GM21526 (cell line): ENCODE results near the gene COA4.

Experiments
- ATAC-seq: cut with Tn5 transposase; IDR thresholded peaks from one replicate; pipeline ENCODE4 v1.9.1; 2021; ENCODE audit warnings: moderate library complexity; ENCODE audit not compliant: unreplicated experiment, low FRiP score

Gene COA4

DNA sequence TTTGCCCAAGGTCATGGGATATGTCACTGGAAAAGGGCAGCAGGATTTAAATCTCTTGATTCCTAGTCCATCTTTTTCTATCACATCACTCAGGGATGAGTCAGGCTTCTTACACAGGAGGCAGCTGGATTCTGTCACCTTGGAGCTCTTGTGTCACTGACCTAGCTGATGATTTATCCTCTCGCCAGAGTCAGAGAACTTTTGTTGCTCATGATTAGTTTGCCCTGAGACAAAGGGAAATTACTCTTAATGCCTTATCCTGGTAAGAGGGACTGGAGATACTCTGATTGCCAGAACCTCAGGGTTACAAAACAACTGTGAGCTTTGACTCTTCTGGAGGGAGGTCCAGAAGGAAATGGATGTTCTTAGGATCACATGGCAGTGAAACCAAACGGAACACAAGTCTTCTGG lies 10.1 kb downstream of the COA4 start:
- no peak for ATAC-seq

DNA sequence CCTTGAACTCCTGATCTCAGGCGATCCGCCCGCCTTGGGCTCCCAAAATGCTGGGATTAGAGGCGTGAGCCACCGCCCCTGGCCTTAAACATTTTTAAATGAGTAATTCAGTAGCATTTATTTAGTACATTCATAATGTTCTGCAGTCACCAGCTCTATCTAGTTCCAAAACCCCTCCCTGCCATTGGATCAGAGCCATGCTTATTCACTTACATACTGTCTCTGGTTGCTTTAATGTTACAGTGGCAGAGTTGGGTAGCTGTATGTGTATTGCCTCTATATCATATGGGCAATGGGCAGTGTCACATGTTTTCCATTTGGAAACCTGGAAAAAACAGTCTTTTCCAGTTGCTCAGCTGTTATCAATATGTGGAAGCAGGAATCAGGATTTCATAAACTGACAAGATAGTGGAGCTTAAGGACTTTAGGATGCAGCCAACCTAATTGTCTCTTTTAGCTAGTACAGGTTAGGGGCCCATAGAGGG lies 10.5 kb downstream of the COA4 start:
- ATAC-seq = no peak

DNA sequence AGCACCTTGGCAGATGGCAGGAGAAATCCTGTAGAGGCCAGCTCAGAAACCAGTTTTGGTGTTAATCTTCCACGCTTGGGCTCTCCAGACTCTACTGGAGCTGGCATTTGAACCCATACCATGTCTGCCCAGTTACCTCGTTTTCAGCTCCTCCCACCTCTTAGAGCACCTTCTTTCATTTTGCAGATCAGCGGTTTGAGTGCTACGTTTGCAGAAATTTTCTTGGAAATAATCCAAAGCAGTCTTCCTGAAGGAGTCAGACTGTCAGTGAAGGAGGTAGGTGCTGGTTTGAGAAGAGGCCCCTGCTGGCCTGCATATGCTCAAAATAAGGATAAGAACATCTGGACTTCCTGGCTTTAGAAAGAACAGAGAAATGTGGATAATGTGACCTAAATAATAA lies 13.7 kb downstream of the COA4 start:
- no peak for ATAC-seq

DNA sequence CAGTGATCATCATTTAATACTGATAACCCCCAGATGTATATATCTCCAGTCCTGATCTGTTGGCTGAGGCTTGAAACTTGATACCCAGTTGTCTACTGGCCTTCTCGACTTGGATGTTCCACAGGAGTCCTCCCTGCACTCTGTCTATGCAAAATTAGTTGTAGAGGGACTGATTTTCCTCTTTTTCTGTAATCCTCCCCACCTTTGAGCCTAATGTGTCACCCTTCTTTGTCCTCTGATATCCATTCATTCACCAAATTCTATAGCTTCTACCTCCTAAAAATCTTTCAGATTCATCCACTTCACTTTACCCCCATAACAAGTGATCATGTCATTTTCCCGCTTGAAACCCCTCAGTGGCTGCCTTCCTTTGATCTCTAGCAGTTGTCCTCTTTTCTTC lies 16.4 kb downstream of the COA4 start:
- ATAC-seq = no peak

DNA sequence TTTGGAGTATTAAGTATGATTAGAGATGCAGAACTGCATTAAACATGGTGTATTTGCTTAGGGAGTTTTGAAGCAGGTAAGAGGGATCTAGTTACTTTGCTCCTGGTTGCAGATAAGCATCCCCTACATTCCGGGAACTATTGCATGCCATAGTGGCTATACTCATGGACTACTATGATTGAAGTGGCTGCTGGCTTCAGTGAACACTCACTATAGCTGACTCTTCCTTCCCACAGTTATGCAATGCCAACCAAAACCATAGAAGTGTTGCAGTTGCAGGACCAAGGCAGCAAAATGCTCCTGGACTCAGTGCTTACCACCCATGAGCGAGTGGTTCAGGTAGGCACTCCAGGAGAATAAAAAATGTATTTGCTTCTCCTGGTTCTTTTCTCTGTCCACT lies 17.0 kb downstream of the COA4 start:
- no peak for ATAC-seq

DNA sequence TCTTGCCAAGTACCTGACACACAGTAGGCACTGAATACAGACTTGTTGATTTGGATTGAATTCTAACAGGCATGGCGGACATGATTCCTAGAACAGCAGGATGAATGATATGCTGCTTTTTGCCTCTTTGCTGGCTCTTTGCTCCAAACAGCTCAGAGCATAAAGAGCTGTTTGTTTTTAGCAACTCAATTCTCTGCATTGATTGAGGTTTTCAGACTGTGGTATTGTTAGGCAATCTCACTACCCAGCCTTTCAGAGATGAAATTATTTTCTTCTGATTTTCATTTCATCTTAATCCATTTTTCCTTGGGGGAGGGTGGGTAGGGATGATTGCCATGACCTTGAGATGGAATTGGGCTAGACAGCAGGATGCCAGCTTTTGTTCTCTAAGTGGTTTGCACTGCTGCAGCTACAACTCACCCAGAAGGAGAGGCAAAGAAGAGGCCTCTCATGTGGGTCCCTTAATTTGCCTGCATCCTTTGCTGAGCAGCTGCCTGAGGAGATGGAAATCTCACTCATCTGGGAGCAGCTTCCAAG lies 20.5 kb downstream of the COA4 start:
- no peak for ATAC-seq

DNA sequence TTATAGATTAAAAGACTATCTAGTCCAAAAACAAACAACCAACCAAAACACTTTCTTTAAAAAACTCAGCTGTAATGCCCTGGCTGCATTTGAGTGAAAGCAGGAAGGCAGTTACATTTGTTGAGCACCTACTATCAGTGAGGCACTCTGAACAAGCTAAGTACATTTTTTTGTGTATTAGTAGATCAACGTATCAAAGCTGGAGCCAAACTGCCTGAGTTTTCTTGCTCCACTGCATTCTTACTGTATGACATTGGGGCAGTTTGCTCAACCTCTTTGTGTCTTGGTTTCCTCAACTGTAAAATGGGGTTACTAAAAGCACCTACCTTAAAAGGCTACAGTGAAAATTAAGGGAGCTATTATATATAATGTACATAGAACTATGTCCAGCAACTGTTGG lies 22.0 kb downstream of the COA4 start:
- no peak for ATAC-seq

DNA sequence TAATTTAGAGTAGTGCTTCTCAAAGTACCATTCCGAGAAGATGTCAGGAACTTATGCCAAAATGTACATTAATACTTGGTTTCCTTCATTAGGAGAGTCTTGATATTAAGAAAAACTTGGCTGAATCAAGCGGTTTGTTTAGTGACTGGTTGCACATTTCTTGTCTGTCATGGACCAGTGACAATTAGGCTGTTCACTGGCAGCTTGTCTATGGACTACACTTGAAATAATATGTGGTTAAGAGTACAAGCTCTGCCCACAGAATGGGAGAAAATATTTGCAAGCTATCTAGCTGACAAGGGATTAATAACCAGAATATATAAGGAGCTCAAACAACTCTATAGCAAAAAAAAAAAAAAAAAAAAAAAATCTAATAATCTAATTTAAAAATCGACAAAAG lies 24.6 kb downstream of the COA4 start:
- ATAC-seq = no peak

DNA sequence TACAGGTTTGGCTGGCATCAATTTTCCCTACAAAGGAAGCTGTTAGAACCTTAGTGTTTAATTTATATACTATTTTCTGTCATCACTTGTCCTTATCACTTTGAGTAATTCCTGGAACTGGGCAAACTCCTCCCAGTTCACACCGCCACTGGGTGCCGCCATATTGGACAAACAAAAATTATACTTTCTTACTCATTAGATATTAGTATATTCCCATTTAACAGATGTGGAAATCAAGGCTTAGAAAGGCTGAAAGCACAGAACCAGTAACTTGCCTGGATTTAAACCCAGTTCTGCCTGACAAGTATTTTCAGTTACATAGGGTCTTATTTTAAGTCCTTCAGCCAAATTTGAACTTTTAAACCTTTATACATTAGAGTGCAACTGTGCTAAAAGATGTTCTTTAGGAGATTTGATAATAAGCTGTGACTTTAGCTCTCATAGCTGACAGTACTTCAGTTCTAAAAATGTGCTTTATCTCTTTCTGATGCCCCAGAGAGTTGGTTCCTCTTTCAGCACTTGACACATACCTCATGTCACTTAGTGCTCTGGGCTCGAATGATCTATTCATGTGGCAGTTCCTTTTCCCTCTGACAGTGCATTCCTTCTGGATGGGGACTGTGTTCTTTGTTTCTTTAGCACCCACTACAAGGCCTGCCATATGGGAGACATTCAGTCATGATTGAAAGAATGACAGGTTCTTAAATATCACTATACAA lies 25.4 kb downstream of the COA4 start:
- ATAC-seq = no peak

DNA sequence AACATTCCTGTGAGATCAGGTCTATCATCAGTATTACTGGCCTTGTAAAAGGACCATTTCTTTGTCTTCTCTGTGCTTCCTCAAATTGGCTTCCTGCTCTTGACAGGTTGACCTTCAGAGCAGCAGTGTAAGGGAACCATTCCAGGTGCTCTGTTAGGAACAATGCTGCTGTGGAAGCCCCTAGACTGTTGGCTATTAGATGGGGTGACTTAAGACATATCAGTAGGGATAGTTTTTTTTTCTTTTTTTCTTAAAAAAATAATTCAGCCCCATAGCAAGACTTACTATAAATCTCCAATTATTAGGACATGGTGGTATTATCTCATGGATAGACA lies 37.6 kb downstream of the COA4 start:
- ATAC-seq = no peak

DNA sequence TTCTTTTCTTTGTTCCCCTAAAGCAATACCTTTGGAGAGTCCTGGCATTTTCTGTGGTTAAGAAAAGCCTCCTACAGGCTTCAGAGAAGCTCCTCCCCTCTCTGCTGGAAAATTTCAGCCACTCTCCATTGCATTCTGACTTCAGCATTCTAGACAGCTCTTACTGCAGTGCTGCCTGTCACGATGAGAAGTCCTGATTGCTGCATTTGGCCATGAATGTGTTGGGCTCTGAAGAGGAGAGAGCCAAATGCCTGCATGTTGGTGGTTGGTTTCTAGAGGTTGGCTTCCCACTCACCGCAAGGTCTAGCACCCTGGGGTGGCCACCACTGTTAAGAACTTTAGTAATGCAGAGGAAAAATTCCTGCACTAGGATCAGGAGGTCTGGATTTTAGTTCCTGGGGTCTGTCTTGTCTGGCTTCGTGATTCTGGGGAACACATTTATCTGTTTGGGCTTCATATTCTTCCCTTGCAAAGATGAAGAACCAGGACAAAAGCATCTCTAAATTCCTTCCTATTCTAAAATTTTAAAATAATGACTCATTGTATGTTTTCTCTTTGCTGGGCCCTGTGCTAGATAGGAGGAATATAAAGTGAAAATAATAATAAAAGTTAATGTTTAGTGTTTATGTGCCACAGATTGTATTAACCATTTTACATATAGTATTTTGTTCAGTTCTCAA lies 38.1 kb downstream of the COA4 start:
- no peak for ATAC-seq

DNA sequence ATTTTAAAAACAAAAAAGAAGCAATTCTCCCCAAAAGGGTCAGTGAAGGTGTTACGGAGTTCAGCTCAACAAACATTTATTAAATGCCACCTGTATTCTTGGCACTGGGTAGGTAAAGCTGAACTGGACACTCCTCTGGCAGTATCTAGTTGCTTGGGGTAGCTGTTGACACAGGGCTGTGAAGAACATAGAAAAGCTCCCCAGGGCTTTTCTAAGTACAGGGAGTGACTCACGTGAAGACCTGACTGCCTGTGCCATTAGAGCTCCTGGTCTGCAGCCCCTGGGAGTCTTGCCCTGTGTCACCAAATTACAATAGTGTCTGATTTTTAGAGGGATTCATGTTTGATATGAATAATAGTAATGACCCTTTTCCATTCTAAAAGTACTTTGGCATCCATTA lies 43.6 kb downstream of the COA4 start:
- no peak for ATAC-seq

DNA sequence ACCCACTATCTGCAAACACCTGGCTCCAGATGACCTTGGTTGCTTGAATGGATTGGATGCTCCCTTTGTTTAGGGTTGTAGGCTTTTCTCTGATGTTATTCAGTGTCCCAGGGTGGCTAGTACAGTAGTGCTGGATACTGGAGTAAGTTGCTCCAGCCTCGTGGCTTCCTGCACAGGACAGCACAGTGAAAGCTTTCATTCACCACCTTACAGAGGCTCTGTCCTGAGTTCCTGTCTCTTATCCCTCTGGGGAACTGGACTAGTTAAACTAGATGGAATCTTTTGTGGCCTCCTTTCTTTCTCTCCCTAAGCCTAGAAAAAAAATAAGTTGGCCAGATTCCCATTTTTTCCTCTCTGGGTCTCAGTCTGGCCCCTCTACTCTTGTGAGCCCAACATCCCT lies 46.4 kb downstream of the COA4 start:
- no peak for ATAC-seq
